Activated effector memory CD4-positive, alpha-beta T cell treated with Interleukin-2 at 50 U/mL for 16 hours (primary cell): ENCODE data around the gene TMEM203.
A peak's percentile ranks its signal among the peaks of the same experiment; 100 is the strongest.

Source experiments
- DNase-seq: peaks from one replicate; pipeline ENCODE4 v3.0.0-alpha.2; 2020

TMEM203 gene

DNA sequence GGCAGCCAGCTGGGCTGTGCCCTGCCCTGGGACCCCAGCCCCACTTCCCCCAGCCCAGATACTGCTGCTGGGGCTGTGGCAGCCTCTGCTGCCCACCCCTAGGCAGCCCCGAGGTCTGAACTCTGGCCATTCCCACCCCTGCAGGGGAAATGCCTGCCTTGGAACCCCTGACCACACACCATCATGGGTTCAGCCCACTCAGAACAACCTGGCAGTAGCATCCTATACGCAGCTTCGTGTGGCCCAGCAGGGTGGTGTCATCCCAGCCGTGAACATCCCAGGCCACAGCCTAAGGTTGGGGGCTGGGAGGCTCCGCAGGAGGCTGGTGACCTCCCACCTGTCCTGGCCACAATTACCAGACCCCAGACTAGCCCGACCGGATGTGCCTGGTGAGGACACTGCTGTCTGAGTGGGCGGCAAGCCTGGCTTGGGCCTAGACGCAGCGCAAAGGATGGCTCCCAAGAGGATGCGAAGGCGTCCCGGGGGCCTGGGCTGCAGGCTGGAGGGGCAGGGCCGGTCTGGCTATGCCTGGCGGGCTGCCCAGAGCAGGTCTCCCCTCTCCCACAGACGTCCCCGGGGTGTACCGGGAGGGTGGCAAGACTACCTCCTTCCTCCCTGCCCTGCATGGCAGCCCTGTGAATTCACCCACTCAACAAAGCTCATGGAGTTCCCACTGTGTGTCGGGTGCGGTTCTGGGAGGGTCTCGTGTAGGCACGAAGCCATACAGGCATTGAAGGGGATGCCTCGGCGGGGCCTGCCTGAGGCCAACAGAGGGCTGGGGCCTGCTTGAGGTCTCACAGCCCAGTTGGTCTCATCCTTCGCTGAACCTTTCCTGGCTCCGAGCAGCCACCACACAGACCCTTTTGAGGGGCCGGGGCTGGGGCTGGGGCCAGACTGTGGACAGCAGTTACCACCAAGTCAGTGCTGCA is 23.8 kb upstream of the TMEM203 start:
- DNase-seq: no peak

GRCh38 chr9:137228506-137228967 is 23.1 kb upstream of the TMEM203 start:
- DNase-seq: no peak

- DNase-seq: no peak
Observed at GRCh38 chr9:137227853-137228505, 22.5 kb upstream of the TMEM203 start.

GRCh38 chr9:137227054-137227852 is 21.8 kb upstream of the TMEM203 start, which contains the start of gene RNF224:
Gene RNF224 (plus strand): TSS chr9:137227502. CDS start chr9:137228336, 834 bp downstream.
- DNase-seq: peak; percentile 69

- no peak for DNase-seq
Observed at GRCh38 chr9:137226338-137227053, 21.0 kb upstream of the TMEM203 start.

DNA sequence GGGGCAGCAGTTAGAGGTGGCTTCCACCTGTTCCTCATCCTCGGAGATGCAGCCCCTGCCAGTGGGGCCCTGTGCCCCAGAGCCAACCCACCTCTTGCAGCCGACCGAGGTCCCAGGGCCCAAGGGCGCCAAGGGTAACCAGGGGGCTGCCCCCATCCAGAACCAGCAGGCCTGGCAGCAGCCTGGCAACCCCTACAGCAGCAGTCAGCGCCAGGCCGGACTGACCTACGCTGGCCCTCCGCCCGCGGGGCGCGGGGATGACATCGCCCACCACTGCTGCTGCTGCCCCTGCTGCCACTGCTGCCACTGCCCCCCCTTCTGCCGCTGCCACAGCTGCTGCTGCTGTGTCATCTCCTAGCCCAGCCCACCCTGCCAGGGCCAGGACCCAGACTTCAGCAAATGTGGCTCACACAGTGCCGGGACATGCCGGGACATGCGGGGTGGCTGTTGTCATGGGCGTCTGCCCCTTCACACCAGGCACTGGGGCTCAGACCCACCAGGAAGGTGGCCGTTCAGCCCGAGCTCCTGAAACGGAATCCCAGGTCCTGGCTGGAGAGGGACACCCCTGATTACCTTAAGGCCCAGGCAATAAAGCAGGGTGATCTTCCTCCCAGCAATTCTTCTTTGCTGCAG is 20.4 kb upstream of the TMEM203 start:
- no peak for DNase-seq

GRCh38 chr9:137224830-137225694 is 19.6 kb upstream of the TMEM203 start, which contains the start of gene CYSRT1:
Gene CYSRT1 (plus strand): TSS chr9:137225174. CDS start chr9:137225622, 448 bp downstream.
- DNase-seq: no peak

GRCh38 chr9:137223078-137223970 is 17.9 kb upstream of the TMEM203 start:
- peak; percentile 97 for DNase-seq

DNA sequence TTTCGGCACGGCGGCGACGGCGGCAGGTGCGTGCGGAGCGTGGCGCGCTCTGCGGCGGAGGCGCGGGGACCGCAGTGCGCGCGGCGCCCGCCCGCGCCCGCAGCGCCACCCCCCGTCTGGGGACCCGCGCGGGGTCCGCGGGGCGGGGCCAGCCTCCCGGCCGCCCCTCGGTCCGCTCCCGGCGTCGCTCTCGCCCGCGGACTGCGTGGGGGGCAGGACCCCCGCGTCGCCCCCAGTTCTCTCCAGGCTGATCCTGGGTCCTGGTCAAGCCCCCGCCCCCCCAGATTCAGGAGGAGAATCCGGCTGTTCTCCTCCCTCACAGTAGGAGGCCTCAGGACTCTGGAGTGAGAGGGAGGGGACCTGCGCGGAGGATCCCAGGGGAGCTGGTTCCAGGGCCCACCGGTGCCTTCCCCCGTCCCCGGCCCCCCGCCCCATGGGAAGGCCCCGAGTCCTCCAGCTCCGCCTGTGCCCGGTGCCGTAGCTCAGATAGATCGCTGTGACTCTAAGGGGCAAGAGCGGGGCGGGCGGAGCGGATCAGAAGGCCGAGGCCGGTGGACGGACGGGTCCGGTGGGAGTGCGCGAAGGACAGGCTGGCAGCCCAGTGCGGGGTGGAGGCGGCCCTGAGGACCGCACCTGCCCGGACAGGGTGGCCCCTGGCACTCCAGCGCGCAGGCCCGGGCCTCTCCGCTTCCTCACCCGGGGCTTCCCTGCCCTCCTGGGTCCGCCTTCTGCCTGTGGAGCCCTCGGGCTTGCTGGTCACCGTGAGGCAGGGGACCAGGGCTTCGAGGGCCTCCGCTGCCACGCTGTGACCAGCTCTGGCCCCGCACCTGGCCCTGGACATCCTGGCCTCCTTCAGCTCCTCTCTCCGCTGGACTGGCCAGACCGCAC is 17.0 kb upstream of the TMEM203 start, which contains the start of gene RNF208:
Gene RNF208, minus strand, starts transcription at position 51 of the 888 bp plus-strand sequence. CDS start 1,028 bp downstream, outside the sequence.
- no peak for DNase-seq

DNA sequence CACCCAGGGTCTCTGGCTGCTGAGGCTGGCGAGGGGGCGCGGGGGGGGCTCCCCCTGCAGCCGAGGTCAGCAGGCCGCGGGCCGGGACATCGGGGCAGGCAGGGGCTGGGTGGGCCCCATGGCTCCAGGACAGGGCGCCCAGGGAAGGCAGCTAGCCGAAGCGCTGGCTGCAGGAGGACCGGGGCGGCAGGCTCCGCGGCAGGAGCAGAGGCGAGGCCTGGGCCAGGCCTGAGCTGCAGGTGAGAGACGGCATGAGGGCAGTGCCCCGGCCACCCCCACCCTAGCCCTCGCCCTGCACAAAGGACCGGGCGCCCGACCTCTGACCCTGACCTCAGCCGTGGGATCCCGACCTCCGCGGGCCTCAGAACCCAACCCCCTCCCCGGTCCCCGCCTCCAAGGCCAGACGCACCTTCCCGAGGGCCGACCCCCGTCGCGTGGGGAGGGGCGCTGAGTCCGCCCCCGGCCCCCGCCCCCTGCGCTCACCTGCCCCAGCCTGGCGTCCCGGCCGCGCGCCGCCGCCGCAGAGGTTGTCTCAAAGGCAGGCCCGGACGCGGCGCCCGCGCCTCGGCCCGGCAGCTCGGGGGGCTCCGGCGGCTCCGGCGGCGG is 16.2 kb upstream of the TMEM203 start:
- no peak for DNase-seq

- no peak for DNase-seq
Observed at GRCh38 chr9:137221095-137221505, 15.7 kb upstream of the TMEM203 start.

GRCh38 chr9:137220317-137221094 is 15.1 kb upstream of the TMEM203 start:
- no peak for DNase-seq

DNA sequence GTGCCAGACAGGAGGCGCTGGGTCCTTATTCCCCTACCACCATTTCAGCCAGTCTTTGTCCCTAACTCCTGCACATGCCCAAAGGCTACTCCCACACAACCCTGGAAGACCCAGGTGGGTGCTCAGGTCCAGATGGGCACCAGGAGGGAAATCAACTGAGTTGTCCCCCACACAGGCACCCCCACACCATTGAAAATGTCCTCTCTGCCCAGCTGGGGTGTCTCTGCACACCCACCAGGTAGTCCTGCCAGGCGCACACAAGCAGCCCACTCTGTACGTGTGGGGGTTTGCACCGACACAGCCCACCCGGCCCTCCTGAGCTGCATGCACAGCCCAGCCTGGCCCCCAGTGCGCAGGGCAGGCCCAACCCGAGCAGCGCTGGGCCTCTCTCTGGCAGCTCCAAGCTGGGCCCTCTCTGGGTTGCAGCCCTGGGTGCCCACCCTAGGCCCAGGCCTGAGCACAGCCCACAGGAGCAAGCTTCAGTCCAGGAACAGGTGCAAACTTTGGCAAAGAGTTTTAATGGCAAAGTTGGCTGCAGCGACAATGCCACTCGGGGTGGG is 14.4 kb upstream of the TMEM203 start:
- DNase-seq: no peak

- no peak for DNase-seq
Observed at GRCh38 chr9:137218754-137219271, 13.4 kb upstream of the TMEM203 start.

- DNase-seq: no peak
Observed at GRCh38 chr9:137218212-137218753, 12.8 kb upstream of the TMEM203 start.
